ENCODE results near the gene PARP12.

- TF ChIP-seq CTCF (IDR thresholded peaks at IDR 0.05; ENCODE audit: low read depth, low read length, poor library complexity, severe bottlenecking) (no peak), EZH2phosphoT487 (IDR thresholded peaks at IDR 0.05; ENCODE audit: borderline replicate concordance, low read length) (no peak)
Observed at GRCh38 chr7:140081774-140082425, 19.1 kb upstream of the PARP12 start.

All from DOHH2 (cell line).